Adrenal gland (tissue), 5 donors: Measurements from ENCODE around the gene CCL3.

Experiments
- CTCF ChIP-seq, 6 experiments: fragments of 450-650 bp in 4 of 6; fragments of 200-600 bp in 2 of 6; sonication (generic) in 1 of 6; IDR thresholded peaks; 1 replicate in 5 of 6; 2 replicates in 1 of 6; pipeline versions ENCODE4 v1.5.1 to v1.8.0; 2016 to 2021; ENCODE audit warnings: antibody characterized with exemption in 6 of 6, mild to moderate bottlenecking in 2 of 6, moderate library complexity in 1 of 6
- POLR2A ChIP-seq, 2 donors: fragments of 450-650 bp; IDR thresholded peaks; one replicate each; pipeline ENCODE4 v1.6.1; 2017; ENCODE audit warnings: antibody characterized with exemption in 2 of 2, mild to moderate bottlenecking in 2 of 2, moderate library complexity in 1 of 2
- donor health status: DM: no; HTN: no; CAD: no.

- TF ChIP-seq CTCF (IDR thresholded peaks at IDR 0.05) (no peak), POLR2A (IDR thresholded peaks at IDR 0.05) (no peak)
These were observed 4.2 kb downstream of the CCL3 start for GRCh38 chr17:36085765-36086164.
